CD14-positive monocyte (primary cell): ENCODE results near the gene NLRP7. TPM values are rescaled to one million over a fixed set of nuclear protein-coding genes. Genes with fewer than 3 reads are reported as not detected.

ENCODE experiments used
- DNase-seq, 3 donors: peaks; one replicate each; pipeline ENCODE4 v3.0.0-alpha.2; 2011 to 2022
- H2AFZ ChIP-seq: 2 replicates; pipeline ENCODE4 v1.6.0; 2012; ENCODE audit warnings: mild to moderate bottlenecking, low read depth, low read length, inconsistent platforms; ENCODE audit not compliant: insufficient read depth, poor library complexity, severe bottlenecking
- H3K27ac ChIP-seq, 2 donors: 1 replicate in 1 of 2; 2 replicates in 1 of 2; pipeline ENCODE4 v1.5.1; 2012 to 2013; ENCODE audit warnings: low read length in 2 of 2, control low read depth in 1 of 2, inconsistent platforms in 1 of 2, low read depth in 1 of 2, mild to moderate bottlenecking in 1 of 2
- H3K27me3 ChIP-seq, 2 donors: one replicate each; pipeline versions ENCODE4 v1.6.0 to v1.6.1; 2011 to 2013; ENCODE audit warnings: low read length in 2 of 2; ENCODE audit not compliant: control insufficient read depth in 2 of 2, insufficient read depth in 2 of 2
- H3K36me3 ChIP-seq, 2 donors: replicated peaks in 1 of 2; 1 replicate in 1 of 2; 2 replicates in 1 of 2; pipeline versions ENCODE4 v1.5.1 to v1.6.1; 2012 to 2013; ENCODE audit warnings: low read length in 2 of 2, control low read depth in 1 of 2, inconsistent platforms in 1 of 2, mild to moderate bottlenecking in 1 of 2; ENCODE audit not compliant: insufficient read depth in 2 of 2, control insufficient read depth in 1 of 2
- H3K4me1 ChIP-seq, 2 donors: 1 replicate in 1 of 2; 2 replicates in 1 of 2; pipeline versions ENCODE4 v1.5.1 to v1.6.1; 2012 to 2013; ENCODE audit warnings: low read length in 2 of 2, control low read depth in 1 of 2, inconsistent platforms in 1 of 2, mild to moderate bottlenecking in 1 of 2, moderate library complexity in 1 of 2; ENCODE audit not compliant: insufficient read depth in 2 of 2, control insufficient read depth in 1 of 2
- H3K4me2 ChIP-seq: replicated peaks from 2 replicates; pipeline ENCODE3; 2012; ENCODE audit warnings: low read length, moderate library complexity, mild to moderate bottlenecking; ENCODE audit not compliant: poor library complexity, severe bottlenecking; ENCODE audit errors: extremely low read depth
- H3K4me3 ChIP-seq, 3 experiments: fragments of 200-600 bp in 1 of 3; sonication (generic) in 1 of 3; replicated peaks in 1 of 3; 1 replicate in 2 of 3; 2 replicates in 1 of 3; pipeline ENCODE4 v1.5.1; 2011 to 2013; ENCODE audit warnings: low read length in 3 of 3, mild to moderate bottlenecking in 3 of 3, control low read depth in 2 of 3, low read depth in 2 of 3, inconsistent platforms in 1 of 3, moderate library complexity in 1 of 3
- H3K79me2 ChIP-seq: 2 replicates; pipeline ENCODE4 v1.6.0; 2012; ENCODE audit warnings: mild to moderate bottlenecking, control low read depth, inconsistent platforms, low read length, moderate library complexity; ENCODE audit not compliant: insufficient read depth
- H3K9ac ChIP-seq: 2 replicates; pipeline ENCODE4 v1.6.0; 2017; ENCODE audit warnings: low read length, mild to moderate bottlenecking; ENCODE audit not compliant: insufficient read depth, poor library complexity, severe bottlenecking
- H3K9me3 ChIP-seq, 2 donors: replicated peaks in 1 of 2; 1 replicate in 1 of 2; 2 replicates in 1 of 2; pipeline versions ENCODE4 v1.5.1 to v1.6.1; 2012 to 2013; ENCODE audit warnings: low read length in 2 of 2, control low read depth in 1 of 2; ENCODE audit not compliant: control insufficient read depth in 1 of 2, insufficient read depth in 1 of 2
- H4K20me1 ChIP-seq: 2 replicates; pipeline ENCODE4 v1.6.0; 2012; ENCODE audit warnings: mild to moderate bottlenecking, low read length, control low read depth, moderate library complexity; ENCODE audit not compliant: insufficient read depth
- H3K27ac Mint-ChIP-seq, 7 donors: one replicate each; pipeline ENCODE4 v1.8.0; 2020; ENCODE audit warnings: mild to moderate bottlenecking in 7 of 7, mixed read lengths in 7 of 7, moderate library complexity in 6 of 7, inconsistent platforms in 2 of 7
- H3K27me3 Mint-ChIP-seq, 3 donors: one replicate each; pipeline ENCODE4 v1.8.0; 2021 to 2022; ENCODE audit warnings: low read depth in 3 of 3, mild to moderate bottlenecking in 3 of 3, mixed read lengths in 3 of 3, moderate library complexity in 3 of 3, inconsistent platforms in 1 of 3
- H3K36me3 Mint-ChIP-seq, 2 donors: one replicate each; pipeline ENCODE4 v1.8.0; 2020; ENCODE audit warnings: mixed read lengths in 2 of 2, inconsistent platforms in 1 of 2, mild to moderate bottlenecking in 1 of 2
- H3K4me1 Mint-ChIP-seq: one replicate; pipeline ENCODE4 v1.8.0; 2020; ENCODE audit warnings: mild to moderate bottlenecking, mixed read lengths
- H3K4me3 Mint-ChIP-seq, 2 donors: one replicate each; pipeline ENCODE4 v1.8.0; 2020; ENCODE audit warnings: mild to moderate bottlenecking in 2 of 2, mixed read lengths in 2 of 2, moderate library complexity in 1 of 2
- H3K9me3 Mint-ChIP-seq, 7 donors: one replicate each; pipeline ENCODE4 v1.8.0; 2020 to 2022; ENCODE audit warnings: mixed read lengths in 7 of 7, mild to moderate bottlenecking in 6 of 7, moderate library complexity in 6 of 7, inconsistent platforms in 2 of 7
- CTCF ChIP-seq: fragments of 200-600 bp; IDR thresholded peaks from one replicate; pipeline ENCODE4 v1.8.0; 2022; ENCODE audit warnings: antibody characterized with exemption, mild to moderate bottlenecking
- WGBS: methylation state at CpG from one replicate; pipeline ENCODE4 v1.1.5; 2013; ENCODE audit warnings: missing lambda C conversion rate; ENCODE audit not compliant: insufficient coverage; 5-methylcytosine and 5-hydroxymethylcytosine counted together
- intact Hi-C, 2 donors: fragments of 100-400 bp; cut with micrococcal nuclease; formaldehyde crosslinking; loops; one replicate each; pipeline versions ENCODE4 v1.15.0 to v1.15.1; 2023
- polyA plus RNA-seq, 3 donors: library from polyadenylated mRNA; depleted of rRNA in 1 of 3; unstranded in 2 of 3; stranded (reverse) in 1 of 3; fragments of 300-500 nt in 2 of 3; fragments of >200 nt in 1 of 3; fragmentation: Illumina TruSeq in 2 of 3; gene quantifications; 1 replicate in 2 of 3; 2 replicates in 1 of 3; pipeline ENCODE4 v1.2.3, GENCODE V29; 2012 to 2021

Gene NLRP7
- polyA plus RNA-seq, 3 donors: not detected

- Histone ChIP-seq H3K4me3 (no peak overlapping the region), H3K9me3 (no peaks in the 10 kb centered on the region), H3K4me1 (peaks cover 0 to 9% of the 10 kb centered on the region in 2 donors), H3K27ac (no peak overlapping the region), H3K79me2 (no peaks in the 10 kb centered on the region), H3K4me2 (no peak overlapping the region), H3K9ac (no peak overlapping the region), H3K27me3 (no peaks in the 10 kb centered on the region), H2AFZ (no peak overlapping the region), H4K20me1 (peaks cover 49% of the 10 kb centered on the region), H3K36me3 (peaks cover 29 to 39% of the 10 kb centered on the region in 2 donors)
- Mint-ChIP-seq H3K9me3 (peaks cover 0 to 3% (median 0%) of the 10 kb centered on the region in 7 donors), H3K27me3 (peaks cover 0 to 11% (median 7%) of the 10 kb centered on the region in 3 donors), H3K27ac (peak overlapping the region in 3 of 7 donors; percentile 14 to 50 (median 45)), H3K36me3 (peaks cover 42 to 44% of the 10 kb centered on the region in 2 donors), H3K4me3 (no peak overlapping the region), H3K4me1 (peaks cover 29% of the 10 kb centered on the region)
- DNase-seq: no peak
- 95% methylated on average over 7 of the region's 7 CpGs for WGBS
- no peak for TF ChIP-seq CTCF
- intact Hi-C loops: no loop called here
Observed at GRCh38 chr19:54893406-54893805, 53.9 kb downstream of the NLRP7 start.

GRCh38 chr19:54889566-54889965, 57.8 kb downstream of the NLRP7 start:
- Mint-ChIP-seq H3K4me3 (no peak overlapping the region), H3K4me1 (peaks cover 4% of the 10 kb centered on the region), H3K27ac (peak overlapping the region in 4 of 7 donors; percentile 30 to 74 (median 38)), H3K27me3 (peaks cover 0 to 4% (median 3%) of the 10 kb centered on the region in 3 donors), H3K36me3 (peaks cover 63 to 83% of the 10 kb centered on the region in 2 donors), H3K9me3 (peaks cover 0 to 5% (median 0%) of the 10 kb centered on the region in 7 donors)
- peaks cover 58 to 74% of the 10 kb centered on the region in 2 donors for H3K36me3 ChIP-seq
- no peak overlapping the region for H3K27ac ChIP-seq
- no peak for DNase-seq
- intact Hi-C loops: no loop called here
- H3K27me3 ChIP-seq: no peaks in the 10 kb centered on the region
- H3K9me3 ChIP-seq: no peaks in the 10 kb centered on the region
- peaks cover 2% of the 10 kb centered on the region for H3K79me2 ChIP-seq
- TF ChIP-seq CTCF: no peak
- no peak overlapping the region for H3K4me2 ChIP-seq
- peaks cover 5% of the 10 kb centered on the region in 2 donors for H3K4me1 ChIP-seq
- H3K9ac ChIP-seq: no peak overlapping the region
- H2AFZ ChIP-seq: no peak overlapping the region
- no peak overlapping the region for H3K4me3 ChIP-seq
- H4K20me1 ChIP-seq: peaks cover 84% of the 10 kb centered on the region
- 95% methylated on average over 10 of the region's 11 CpGs for WGBS
